ENCODE results near the gene CDON.

The CDON gene

GRCh38 chr11:125956391-125957134 is 106.1 kb downstream of the CDON start:
- TF ChIP-seq POLR2AphosphoS5 (IDR thresholded peaks at IDR 0.05; ENCODE audit: borderline replicate concordance, low read depth, low read length): no peak
- TF ChIP-seq FOXP2 (optimal IDR thresholded peaks at IDR 0.05; ENCODE audit: control extremely low read depth, extremely low read length, insufficient read depth): no peak
- TF ChIP-seq EZH2 (IDR thresholded peaks at IDR 0.05): no peak
- Histone ChIP-seq H3K36me3 (ENCODE audit: insufficient read depth, low read length) (peaks cover 12% of the 10 kb centered on the region; the same call in 1 of the 2 replicates), H3K27ac (no peak overlapping the region), H3K4me3 (no peak overlapping the region), H3K9me3 (ENCODE audit: low read depth, low read length) (no peaks in the 10 kb centered on the region), H3K9ac (ENCODE audit: insufficient read length) (no peak overlapping the region)
- no peak for DNase-seq (ENCODE audit: low read depth, low spot score)

DNA sequence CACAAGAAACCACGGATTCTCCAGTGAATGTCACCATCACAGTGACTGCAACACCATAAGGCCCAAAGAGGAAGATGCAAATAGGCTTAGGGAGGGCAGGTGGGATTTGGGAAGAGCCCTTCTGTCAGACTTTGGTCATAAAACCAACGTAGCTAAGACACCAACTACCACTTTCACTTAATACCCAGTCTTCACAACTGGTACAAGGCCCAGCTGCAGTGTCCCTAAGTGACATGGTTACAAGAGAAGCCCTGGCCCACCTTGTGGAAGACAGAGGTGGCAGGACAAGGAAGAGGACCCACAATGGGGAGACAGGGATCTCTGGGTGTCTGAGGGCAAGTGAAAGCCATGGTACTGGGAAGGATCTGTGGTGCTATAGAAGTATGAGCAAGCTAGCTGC is 106.8 kb downstream of the CDON start:
- Histone ChIP-seq H3K9me3 (ENCODE audit: low read depth, low read length) (no peaks in the 10 kb centered on the region), H3K27ac (no peak overlapping the region), H3K36me3 (ENCODE audit: insufficient read depth, low read length) (peaks cover 10% of the 10 kb centered on the region; the same call in 1 of the 2 replicates), H3K4me3 (no peak overlapping the region), H3K9ac (ENCODE audit: insufficient read length) (no peak overlapping the region)
- TF ChIP-seq POLR2AphosphoS5 (IDR thresholded peaks at IDR 0.05; ENCODE audit: borderline replicate concordance, low read depth, low read length) (no peak), EZH2 (IDR thresholded peaks at IDR 0.05) (no peak), FOXP2 (optimal IDR thresholded peaks at IDR 0.05; ENCODE audit: control extremely low read depth, extremely low read length, insufficient read depth) (no peak)
- no peak for DNase-seq (ENCODE audit: low read depth, low spot score)

GRCh38 chr11:125954945-125955640 is 107.6 kb downstream of the CDON start:
- no peak for DNase-seq (ENCODE audit: low read depth, low spot score)
- TF ChIP-seq FOXP2 (optimal IDR thresholded peaks at IDR 0.05; ENCODE audit: control extremely low read depth, extremely low read length, insufficient read depth): no peak
- TF ChIP-seq EZH2 (IDR thresholded peaks at IDR 0.05): no peak
- no peak for TF ChIP-seq POLR2AphosphoS5 (IDR thresholded peaks at IDR 0.05; ENCODE audit: borderline replicate concordance, low read depth, low read length)
- Histone ChIP-seq H3K9me3 (ENCODE audit: low read depth, low read length) (no peaks in the 10 kb centered on the region), H3K27ac (no peak overlapping the region), H3K4me3 (no peak overlapping the region), H3K36me3 (ENCODE audit: insufficient read depth, low read length) (peaks cover 9% of the 10 kb centered on the region; the same call in 1 of the 2 replicates), H3K9ac (ENCODE audit: insufficient read length) (no peak overlapping the region)

DNA sequence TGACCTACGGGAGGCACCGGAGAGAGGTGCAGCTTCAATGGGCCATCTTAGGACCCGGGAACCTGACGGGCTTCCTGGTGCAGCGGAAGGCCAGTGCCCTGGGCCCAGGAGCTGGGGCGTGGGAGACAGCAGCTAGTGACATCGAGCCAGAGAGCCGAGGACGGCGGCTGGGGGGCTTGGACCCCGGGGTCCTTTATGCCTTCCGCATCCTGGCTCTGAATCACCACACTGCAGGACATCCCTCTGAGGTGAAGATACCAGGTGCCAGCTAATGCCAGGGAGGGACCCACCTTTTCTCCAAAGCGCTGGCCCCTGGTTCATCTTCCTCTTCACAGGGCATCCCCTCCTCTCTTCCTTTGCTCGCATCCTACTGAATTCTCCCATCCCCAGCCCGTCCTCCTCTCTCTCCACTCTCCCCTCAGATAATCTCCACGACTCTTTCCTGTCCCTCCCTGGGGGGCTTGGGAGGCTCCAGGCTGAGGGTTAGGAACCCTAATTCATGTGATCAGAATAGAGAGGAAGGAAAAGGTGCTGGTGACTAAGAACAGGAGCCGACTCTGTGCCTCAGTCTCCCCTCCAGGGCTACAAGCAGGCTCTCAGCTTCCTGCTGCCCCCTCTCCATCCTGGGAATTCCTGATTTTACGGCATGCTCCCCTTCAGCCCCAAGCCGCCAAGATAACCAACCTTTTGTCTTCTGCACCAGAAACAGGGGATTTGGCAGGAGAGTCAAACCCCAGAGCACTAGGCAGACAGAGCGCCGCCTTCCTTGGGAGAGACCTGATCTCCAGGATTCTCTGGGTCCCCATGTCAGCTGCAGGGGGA is 108.3 kb downstream of the CDON start:
- Histone ChIP-seq H3K36me3 (ENCODE audit: insufficient read depth, low read length) (peaks cover 5% of the 10 kb centered on the region; the same call in 1 of the 2 replicates), H3K9ac (ENCODE audit: insufficient read length) (no peak overlapping the region), H3K4me3 (no peak overlapping the region), H3K27ac (no peak overlapping the region), H3K9me3 (ENCODE audit: low read depth, low read length) (no peaks in the 10 kb centered on the region)
- TF ChIP-seq EZH2 (IDR thresholded peaks at IDR 0.05): no peak
- no peak for DNase-seq (ENCODE audit: low read depth, low spot score)

GRCh38 chr11:125953401-125953935 is 109.2 kb downstream of the CDON start:
- Histone ChIP-seq H3K9ac (ENCODE audit: insufficient read length) (no peak overlapping the region), H3K9me3 (ENCODE audit: low read depth, low read length) (no peaks in the 10 kb centered on the region), H3K27ac (no peak overlapping the region), H3K36me3 (ENCODE audit: insufficient read depth, low read length) (peaks cover 5% of the 10 kb centered on the region; the same call in 1 of the 2 replicates), H3K4me3 (no peak overlapping the region)
- no peak for TF ChIP-seq POLR2AphosphoS5 (IDR thresholded peaks at IDR 0.05; ENCODE audit: borderline replicate concordance, low read depth, low read length)
- TF ChIP-seq FOXP2 (optimal IDR thresholded peaks at IDR 0.05; ENCODE audit: control extremely low read depth, extremely low read length, insufficient read depth): no peak
- TF ChIP-seq EZH2 (IDR thresholded peaks at IDR 0.05): no peak
- no peak for DNase-seq (ENCODE audit: low read depth, low spot score)

DNA sequence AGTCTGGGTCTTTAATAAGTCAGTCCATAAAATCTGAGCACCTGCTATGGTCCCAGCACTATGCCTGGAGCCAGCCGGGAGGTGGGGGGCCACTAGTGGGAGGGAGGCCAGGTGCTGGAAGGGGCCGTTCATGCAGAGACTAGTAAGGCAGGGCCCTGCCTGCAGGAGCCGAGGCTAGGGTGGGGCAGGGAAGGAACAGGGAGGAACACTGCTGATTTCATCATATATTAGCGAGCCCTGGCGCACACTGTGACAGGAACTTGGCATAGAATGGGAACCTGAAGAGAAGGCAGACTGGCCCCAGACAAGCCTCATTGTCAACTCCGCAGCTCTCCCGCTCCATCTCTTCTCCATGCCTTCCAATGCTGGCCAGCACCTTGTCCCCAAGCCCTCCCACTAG is 109.7 kb downstream of the CDON start:
- no peak overlapping the region for H3K27ac ChIP-seq
- H3K36me3 ChIP-seq (ENCODE audit: insufficient read depth, low read length): peaks cover 5% of the 10 kb centered on the region; the same call in 1 of the 2 replicates
- H3K4me3 ChIP-seq: no peak overlapping the region
- no peak overlapping the region for H3K9ac ChIP-seq (ENCODE audit: insufficient read length)
- TF ChIP-seq POLR2AphosphoS5 (IDR thresholded peaks at IDR 0.05; ENCODE audit: borderline replicate concordance, low read depth, low read length) (no peak), EZH2 (IDR thresholded peaks at IDR 0.05) (no peak), FOXP2 (optimal IDR thresholded peaks at IDR 0.05; ENCODE audit: control extremely low read depth, extremely low read length, insufficient read depth) (no peak)
- DNase-seq (ENCODE audit: low read depth, low spot score): no peak
- H3K9me3 ChIP-seq (ENCODE audit: low read depth, low read length): no peaks in the 10 kb centered on the region

DNA sequence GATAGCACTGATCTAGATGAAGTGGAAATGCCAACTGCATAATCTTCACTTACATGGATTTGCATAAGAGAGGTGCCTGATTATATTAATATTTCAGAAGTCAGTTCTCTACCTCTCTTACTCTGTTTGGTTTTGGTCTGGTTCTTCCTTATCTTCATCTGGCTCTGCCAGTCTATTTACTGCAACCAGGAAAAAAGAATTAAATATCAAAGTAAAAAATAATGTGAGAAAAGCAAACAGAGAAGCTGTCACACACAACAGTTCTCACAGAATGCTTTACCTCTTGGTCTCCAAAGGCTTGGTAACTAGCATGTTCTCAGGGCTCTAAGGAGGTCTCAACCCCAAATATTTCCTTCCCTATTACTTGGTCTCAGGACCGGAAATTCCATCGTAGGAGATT is 110.1 kb downstream of the CDON start:
- TF ChIP-seq FOXP2 (optimal IDR thresholded peaks at IDR 0.05; ENCODE audit: control extremely low read depth, extremely low read length, insufficient read depth) (no peak), EZH2 (IDR thresholded peaks at IDR 0.05) (no peak), POLR2AphosphoS5 (IDR thresholded peaks at IDR 0.05; ENCODE audit: borderline replicate concordance, low read depth, low read length) (no peak)
- no peak overlapping the region for H3K9ac ChIP-seq (ENCODE audit: insufficient read length)
- H3K27ac ChIP-seq: no peak overlapping the region
- DNase-seq (ENCODE audit: low read depth, low spot score): no peak
- no peaks in the 10 kb centered on the region for H3K9me3 ChIP-seq (ENCODE audit: low read depth, low read length)
- H3K4me3 ChIP-seq: no peak overlapping the region
- H3K36me3 ChIP-seq (ENCODE audit: insufficient read depth, low read length): peaks cover 5% of the 10 kb centered on the region; the same call in 1 of the 2 replicates

DNA sequence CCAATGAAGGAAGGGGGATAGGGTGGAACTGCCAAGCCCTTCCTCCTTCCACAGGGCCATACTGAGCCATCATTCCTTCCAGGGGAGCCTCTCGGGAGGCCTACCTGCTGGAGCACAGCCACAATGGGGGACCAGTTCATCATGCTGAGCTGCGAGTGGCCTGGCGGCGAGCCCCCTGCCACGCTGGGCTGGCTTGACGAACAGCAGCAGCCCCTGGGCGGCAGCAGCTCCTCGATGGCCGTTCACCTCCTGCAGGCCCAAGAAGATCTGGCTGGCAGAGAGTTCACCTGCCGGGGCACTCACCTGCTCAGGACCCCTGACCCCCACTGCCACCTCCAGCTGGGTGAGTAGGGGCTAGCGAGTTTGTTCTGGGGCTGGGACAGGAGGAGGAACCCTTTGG is 110.9 kb downstream of the CDON start:
- H3K4me3 ChIP-seq: no peak overlapping the region
- no peak overlapping the region for H3K9ac ChIP-seq (ENCODE audit: insufficient read length)
- H3K27ac ChIP-seq: no peak overlapping the region
- no peak for DNase-seq (ENCODE audit: low read depth, low spot score)
- H3K9me3 ChIP-seq (ENCODE audit: low read depth, low read length): no peaks in the 10 kb centered on the region
- peaks cover 5% of the 10 kb centered on the region; the same call in 1 of the 2 replicates for H3K36me3 ChIP-seq (ENCODE audit: insufficient read depth, low read length)
- TF ChIP-seq EZH2 (IDR thresholded peaks at IDR 0.05) (no peak), FOXP2 (optimal IDR thresholded peaks at IDR 0.05; ENCODE audit: control extremely low read depth, extremely low read length, insufficient read depth) (no peak), POLR2AphosphoS5 (IDR thresholded peaks at IDR 0.05; ENCODE audit: borderline replicate concordance, low read depth, low read length) (no peak)

All from SK-N-MC (cell line).